HG02852 (cell line): ENCODE measurements around the gene OS9.

Experiments used
- ATAC-seq: cut with Tn5 transposase; IDR thresholded peaks from one replicate; pipeline ENCODE4 v1.9.1; 2021; ENCODE audit warnings: mild to moderate bottlenecking, moderate library complexity; ENCODE audit not compliant: unreplicated experiment

Gene OS9

GRCh38 chr12:57765003-57765697 is 71.2 kb downstream of the OS9 start:
- peak; percentile 54 for ATAC-seq

DNA sequence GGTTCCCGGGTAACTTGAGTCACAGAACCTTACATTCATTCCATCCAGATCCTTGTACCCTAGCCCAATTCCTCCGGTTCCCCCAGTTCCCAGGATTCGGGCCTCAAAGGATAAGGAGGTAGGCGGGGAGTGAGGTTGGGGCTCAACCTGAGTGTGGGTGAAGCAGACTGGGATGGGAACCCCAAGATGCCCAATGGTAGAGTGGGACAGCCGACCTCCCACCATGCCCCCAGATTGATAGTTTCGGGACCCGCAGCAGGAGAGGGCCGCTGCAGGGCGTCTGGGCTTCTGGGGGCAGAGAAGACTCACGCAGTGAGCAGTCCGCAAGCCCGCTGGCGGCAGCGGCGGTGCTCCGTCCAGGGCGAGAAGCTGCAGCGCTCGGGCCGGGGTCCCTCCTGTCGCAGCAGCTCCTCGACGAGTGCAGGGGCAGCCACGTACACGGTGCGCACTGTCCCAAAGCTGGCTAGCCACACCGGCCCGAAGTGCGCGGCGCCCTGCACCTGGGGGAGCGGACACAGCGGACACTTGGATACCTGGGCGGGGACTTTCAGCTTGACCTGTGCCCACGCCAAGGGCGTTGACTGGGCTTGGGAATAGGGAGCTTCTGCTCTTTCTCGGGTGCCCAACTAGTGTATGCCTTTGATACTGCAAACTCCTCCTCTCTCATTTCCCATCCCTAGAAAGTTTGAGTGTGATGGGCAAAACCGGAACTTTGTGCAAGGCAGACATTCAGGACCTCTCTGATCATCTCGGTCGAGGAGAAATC is 71.9 kb downstream of the OS9 start:
- peak; percentile 10 for ATAC-seq

DNA sequence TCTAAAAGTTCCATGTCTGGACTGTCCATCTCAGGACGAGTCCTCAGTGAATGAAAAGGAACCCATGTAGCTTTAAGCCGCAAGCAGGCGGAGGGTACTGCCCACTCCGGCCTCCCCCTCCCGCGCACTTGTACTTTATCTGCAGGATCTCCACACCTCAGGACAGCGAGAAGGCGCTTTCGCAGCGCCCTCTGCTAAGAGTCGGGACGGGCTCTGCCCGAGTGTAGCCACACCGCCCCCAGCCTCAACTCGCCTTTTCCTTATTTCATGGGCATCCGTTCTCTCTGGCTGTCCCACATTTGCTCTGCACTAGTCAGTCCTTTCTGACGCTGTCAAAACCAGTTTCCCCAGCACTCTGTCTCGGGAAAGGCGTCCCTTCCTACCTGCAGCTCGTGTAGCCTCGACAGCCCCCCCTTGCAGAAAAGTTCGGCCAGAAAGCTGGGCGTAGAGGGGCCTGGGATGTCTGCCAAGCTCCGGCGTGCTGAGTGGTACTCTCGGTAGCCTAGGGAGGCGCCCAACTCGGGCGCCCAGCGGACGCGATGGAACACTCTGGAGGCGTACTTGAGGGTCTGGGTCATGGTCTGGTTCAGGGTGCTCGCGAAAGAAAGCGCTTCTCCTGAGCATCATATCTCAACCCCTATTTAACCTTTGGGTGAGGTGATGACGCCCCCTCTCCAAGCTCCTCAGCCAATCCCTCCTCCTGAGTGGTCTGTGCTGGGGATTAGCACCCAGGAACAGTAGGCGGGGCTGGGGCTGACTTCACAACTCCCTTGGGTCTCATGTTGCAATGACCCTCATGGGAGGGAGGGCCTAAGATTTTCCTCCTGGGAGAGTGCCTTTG is 72.8 kb downstream of the OS9 start, which contains the start of gene CYP27B1:
Gene CYP27B1 (minus strand): TSS at position 615 of the 841 bp plus-strand sequence. CDS start 37 bp downstream, at position 578.
- ATAC-seq = no peak

DNA sequence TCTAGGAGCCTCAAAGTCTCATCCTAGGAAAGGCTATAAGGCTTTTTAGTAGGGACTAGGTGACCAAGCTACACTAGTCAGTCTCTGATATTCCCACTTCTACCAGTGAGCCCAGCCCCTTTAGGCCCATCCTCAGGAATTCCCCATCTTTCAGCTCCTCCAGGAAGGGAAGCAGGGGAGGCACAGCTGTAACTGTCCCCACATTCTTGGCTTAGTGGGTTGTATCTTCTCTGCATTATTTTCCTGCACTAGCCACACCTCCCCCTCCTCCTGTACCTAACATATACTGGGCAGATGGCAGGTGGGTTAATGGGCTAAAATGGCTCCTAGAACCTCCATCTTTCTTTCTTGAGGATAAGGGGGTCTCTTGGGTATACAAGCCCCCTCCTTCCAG is 73.4 kb downstream of the OS9 start:
- ATAC-seq = no peak

DNA sequence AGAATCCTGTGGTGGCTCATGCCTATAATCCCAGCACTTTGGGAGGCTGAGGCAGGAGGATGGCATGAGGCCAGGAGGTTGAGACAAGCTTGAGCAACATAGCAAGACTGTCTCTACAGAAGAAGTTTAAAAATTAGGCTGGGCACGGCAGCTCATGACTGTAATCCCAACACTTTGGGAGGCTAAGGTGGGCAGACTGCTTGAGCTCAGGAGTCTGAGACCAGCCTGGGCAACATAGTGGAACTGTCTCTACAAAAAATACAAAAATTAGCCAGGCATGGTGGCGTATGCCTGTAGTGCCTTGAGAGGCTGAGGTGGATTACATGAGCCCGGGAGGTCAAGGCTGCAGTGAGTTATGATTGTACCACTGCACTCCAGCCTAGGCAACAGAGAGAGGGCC is 73.9 kb downstream of the OS9 start:
- no peak for ATAC-seq

DNA sequence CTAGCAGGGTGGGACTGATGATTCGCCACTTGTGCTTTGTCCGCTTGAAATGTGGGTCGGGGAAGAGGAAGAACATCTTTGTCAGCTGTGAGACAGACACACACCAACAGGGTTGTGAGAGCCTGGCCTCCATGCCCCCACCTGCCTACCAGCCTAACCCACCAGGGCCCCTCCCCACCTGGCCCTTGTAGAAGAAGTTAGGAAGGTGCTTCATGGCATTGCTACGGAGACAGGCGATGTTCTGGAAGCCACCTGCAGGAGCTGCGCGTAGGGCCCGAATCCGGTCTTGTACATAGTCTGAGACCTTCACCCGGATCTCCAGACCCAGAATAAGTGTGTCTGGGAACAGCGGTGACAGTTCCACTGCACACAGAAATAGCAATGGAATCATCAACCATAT is 75.7 kb downstream of the OS9 start:
- no peak for ATAC-seq

DNA sequence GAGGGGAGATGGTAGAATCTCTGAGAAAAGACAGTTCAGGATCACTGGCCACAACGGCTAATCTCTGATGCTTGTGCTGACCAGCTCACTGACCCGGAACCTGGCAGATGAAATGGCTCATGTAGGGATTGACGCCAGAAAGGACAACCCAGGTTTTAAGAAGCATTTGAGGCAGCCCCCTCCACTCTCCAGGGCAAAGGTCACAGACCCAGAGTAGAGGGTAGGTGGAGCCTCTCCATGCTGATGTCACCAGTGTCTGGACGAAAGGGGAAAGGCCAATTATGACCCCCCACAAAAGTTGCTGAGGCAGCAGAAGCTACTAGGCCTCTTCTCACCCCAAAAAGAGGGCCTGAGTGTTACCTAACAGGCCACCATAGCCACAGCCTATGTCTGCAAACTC is 76.8 kb downstream of the OS9 start:
- no peak for ATAC-seq
